Hepatocyte (in vitro differentiated cells): ENCODE data around the gene NLK.

Experiments used
- CTCF ChIP-seq: fragments of 200-600 bp; sonication (generic); IDR thresholded peaks from 2 replicates; pipeline ENCODE4 v1.5.1; 2016; ENCODE audit warnings: antibody characterized with exemption, mild to moderate bottlenecking; ENCODE audit not compliant: poor library complexity
- EZH2 ChIP-seq: fragments of 200-600 bp; sonication (generic); IDR thresholded peaks from 2 replicates; pipeline ENCODE4 v1.6.1; 2016; ENCODE audit warnings: antibody characterized with exemption, mild to moderate bottlenecking, borderline replicate concordance

GRCh38 chr17:28053725-28054124 lies 11.2 kb downstream of the NLK start:
- TF ChIP-seq CTCF (no peak), EZH2 (no peak)
